GM18951 (cell line): ENCODE results near the gene LRRC23.

Source experiments
- POLR2A ChIP-seq: IDR thresholded peaks from 4 replicates; pipeline ENCODE4 v1.6.1; 2011; ENCODE audit warnings: mild to moderate bottlenecking; ENCODE audit not compliant: insufficient read length, insufficient read depth; ENCODE audit errors: extremely low read depth
- in situ Hi-C: fragments of 300-500 bp; cut with MboI; formaldehyde crosslinking; loops from one replicate; pipeline ENCODE4 v1.12.0; 2022; ENCODE audit warnings: low sequenced_read_pairs, mixed read lengths, inconsistent platforms; ENCODE audit not compliant: unreplicated experiment

LRRC23 gene

DNA sequence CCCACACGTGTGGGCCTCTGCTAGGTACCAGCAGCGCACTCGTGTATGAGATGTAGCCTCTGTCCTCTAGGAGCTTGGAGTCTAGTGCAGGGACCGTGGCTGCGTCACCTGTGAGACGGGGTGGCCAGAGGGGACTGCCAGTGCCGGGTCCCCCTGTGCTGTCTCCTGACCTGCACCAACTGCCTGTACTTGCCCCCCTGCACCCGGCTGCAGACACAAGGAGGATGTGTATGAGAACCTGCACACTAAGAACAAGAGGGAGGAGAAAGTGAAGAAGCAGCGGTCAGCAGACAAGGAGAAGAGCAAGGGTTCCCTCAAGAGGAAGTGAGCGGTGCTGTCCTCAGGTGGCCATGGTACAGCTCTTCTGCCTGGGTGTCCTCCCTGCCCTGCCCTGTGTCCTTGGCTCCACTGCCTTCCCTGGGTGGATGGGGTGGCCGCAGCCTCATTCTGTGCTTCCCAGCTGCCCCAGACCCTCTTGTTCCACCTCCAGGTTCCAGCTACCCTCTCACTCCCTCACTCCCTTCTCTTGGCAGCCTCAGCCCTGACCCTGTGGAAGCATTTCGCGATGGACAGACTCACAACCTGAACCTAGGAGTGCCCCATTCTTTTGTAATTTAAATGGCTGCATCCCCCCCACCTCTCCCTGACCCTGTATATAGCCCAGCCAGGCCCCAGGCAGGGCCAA lies 56.1 kb downstream of the LRRC23 start:
- in situ Hi-C loops = no loop called here
- TF ChIP-seq POLR2A = no peak

DNA sequence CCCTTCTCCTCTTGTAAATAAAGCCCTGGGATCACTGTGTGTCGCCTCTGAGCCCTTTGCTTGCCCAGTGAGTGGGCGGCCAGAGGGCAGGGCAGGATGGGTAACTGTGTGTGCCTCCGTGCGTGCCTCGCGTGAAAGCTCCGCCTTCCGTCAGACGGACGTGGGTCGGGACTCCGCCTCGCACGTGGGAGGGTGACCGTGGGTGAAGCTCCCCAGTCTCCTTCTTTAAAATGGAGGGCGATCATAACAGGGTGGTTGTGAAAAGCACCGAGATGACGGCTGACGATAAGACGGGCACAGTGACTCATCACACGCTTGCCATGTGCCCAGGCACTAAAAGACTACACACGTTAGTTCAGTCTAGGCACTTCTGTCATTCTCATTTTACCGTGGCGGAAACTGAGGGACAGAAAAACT lies 56.7 kb downstream of the LRRC23 start:
- in situ Hi-C loops = no loop called here
- peak; percentile 48 for TF ChIP-seq POLR2A

DNA sequence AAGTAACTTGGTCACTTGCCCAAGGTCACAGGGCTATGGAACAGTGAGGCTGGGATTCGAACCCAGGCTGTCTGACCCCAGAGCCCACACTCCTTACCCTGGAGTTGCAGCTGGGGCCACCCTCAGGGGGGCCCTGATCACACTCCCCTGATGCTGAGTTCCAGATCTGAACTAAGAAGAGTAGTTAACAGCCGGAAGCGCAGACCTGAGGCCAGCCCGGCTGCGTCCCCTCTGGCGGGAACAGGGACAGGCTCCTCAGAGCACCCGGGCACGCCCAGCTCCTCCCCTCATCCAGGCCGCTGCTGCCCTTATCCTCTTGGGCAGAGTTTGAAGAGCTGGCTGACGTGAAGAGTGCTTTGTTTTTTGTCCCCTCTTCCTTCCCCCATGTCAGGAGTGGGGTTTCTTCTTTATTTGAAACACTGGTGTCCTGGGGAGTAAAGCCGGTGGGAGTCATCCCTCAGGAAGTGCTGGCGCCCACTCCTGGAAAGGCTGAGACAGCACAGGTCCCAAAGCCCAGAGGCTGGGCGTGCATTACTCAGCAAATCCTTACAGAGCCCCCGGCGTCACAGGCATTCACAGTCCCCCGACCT lies 57.2 kb downstream of the LRRC23 start:
- in situ Hi-C loops = no loop called here
- TF ChIP-seq POLR2A = peak; percentile 39

DNA sequence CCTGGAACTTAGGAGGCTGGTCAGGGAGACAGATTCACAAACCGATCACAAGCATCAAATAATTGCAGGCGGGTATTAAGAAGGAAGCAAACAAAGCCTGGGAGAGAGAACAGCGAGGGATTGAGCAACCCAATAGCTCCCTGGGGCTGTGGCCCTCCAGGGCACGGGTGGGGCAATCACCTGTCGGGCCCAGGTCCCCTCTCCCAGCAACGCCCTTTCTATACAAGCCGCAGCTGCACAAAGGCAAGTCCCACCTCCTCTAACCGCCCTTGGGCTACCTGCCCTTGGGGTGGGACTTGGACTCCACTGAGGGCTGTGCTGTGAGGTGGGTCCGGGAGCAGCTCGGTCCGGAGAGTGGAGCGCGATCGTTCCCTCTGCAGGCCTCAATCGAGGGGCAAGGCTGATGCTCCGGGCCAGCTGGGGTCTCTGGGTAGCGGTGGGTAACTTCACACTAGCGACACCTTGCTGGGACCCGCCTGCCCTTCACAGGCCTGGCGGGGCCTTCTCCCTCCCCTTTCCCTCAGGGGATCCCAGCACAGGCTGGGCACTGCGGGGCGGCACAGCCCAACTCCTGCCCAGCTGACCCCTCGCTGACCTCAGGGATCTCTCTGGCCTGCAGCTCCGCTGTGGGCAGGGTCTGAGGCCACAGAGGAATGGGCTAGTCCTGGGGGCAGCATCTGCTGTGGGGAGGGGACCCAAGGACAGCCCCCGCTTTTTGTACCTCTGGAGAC lies 57.8 kb downstream of the LRRC23 start:
- in situ Hi-C loops = no loop called here
- no peak for TF ChIP-seq POLR2A

DNA sequence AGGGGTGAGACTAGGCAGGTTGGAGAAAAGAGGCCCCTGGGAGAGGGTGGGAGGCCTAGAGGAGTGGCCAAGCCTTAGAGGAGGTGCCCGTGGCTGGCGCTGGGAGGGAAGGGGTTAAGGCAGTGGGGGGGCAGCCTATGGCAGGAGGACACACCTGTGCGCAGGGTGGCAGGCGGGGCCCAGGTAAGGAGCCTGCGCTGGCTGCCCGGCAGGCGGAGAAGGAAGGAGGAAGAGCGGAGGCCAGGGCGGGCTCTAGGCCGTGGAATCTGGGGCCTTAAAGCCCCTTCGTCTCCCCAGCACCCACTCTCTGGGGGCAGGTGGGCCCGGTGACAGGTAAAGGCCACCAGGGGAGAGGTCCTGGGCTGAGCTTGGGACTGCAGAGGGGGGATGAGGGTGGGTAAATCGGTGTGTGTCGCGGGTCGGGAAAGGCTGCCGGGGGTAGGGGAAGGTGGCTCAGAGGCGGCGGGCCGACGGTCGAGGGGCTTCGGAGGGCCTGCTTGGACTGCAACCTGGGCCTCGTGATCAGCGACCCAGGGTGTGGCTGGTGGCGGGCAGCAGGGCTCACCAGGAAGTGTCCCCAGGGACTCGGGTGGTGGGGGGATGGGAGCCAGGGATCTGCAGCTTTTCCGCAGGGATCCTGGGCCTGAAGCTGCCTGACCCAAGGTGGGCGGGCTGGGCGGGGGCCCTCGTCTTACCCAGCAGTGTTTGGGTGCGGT lies 58.6 kb downstream of the LRRC23 start:
- in situ Hi-C loops = no loop called here
- TF ChIP-seq POLR2A = no peak
